H1 (cell line): Measurements from ENCODE around the gene PRRT2. TPM values are rescaled to one million over a fixed set of nuclear protein-coding genes. Genes with fewer than 3 reads are reported as not detected.
A peak's percentile ranks its signal among the peaks of the same experiment; 100 is the strongest.

Experiments
- ASH2L ChIP-seq: fragments of 200-600, 300-600 bp; sonication (generic); IDR thresholded peaks from one replicate; pipeline ENCODE4 v1.7.1; 2017; ENCODE audit warnings: low read length
- BRCA1 ChIP-seq: IDR thresholded peaks from 2 replicates; pipeline ENCODE4 v1.6.1; 2012; ENCODE audit warnings: low read depth, low read length, improper control_type of control experiment
- CHD7 ChIP-seq: fragments of 300-600 bp; sonication (generic); IDR thresholded peaks from 2 replicates; pipeline ENCODE4 v1.7.1; 2012; ENCODE audit warnings: low read length, moderate library complexity, mild to moderate bottlenecking, inconsistent platforms; ENCODE audit not compliant: insufficient replicate concordance
- CTCF ChIP-seq, 3 experiments: IDR thresholded peaks; 1 replicate in 2 of 3; 2 replicates in 1 of 3; pipeline versions ENCODE4 v1.5.1 to v1.6.1; 2011; ENCODE audit warnings: low read length in 3 of 3, mild to moderate bottlenecking in 3 of 3, inconsistent platforms in 2 of 3, low read depth in 1 of 3, moderate library complexity in 1 of 3; ENCODE audit not compliant: insufficient read depth in 1 of 3; ENCODE audit errors: control extremely low read depth in 1 of 3
- KDM5A ChIP-seq: fragments of 200-600 bp; IDR thresholded peaks from 2 replicates; pipeline ENCODE4 v1.7.1; 2012; ENCODE audit warnings: mild to moderate bottlenecking, low read length, inconsistent platforms, mixed read lengths
- SRF ChIP-seq: IDR thresholded peaks from 2 replicates; pipeline ENCODE4 v1.6.1; 2011; ENCODE audit warnings: mild to moderate bottlenecking, low read depth, low read length, moderate library complexity
- TBP ChIP-seq: IDR thresholded peaks from 2 replicates; pipeline ENCODE4 v1.6.1; 2011; ENCODE audit warnings: low read depth, low read length, improper control_type of control experiment
- TCF12 ChIP-seq: IDR thresholded peaks from 2 replicates; pipeline ENCODE4 v1.6.1; 2011; ENCODE audit warnings: low read depth, mild to moderate bottlenecking, low read length
- polyA plus RNA-seq, 7 experiments: library from polyadenylated mRNA; depleted of rRNA in 3 of 7; stranded (reverse) in 5 of 7; unstranded in 2 of 7; fragments of >200 nt in 5 of 7; fragments of 200-250 nt in 2 of 7; gene quantifications; 1 replicate in 5 of 7; 2 replicates in 1 of 7; 4 replicates in 1 of 7; pipeline versions ENCODE4 v1.2.1 to v1.2.3, GENCODE V29; 2011 to 2013; ENCODE audit warnings: missing spikeins in 2 of 7, mixed read lengths in 2 of 7
- total RNA-seq: library from RNA; stranded (reverse); fragmentation: NEBNext Ultra II Directional; extraction: Animal tissue kit (Norgen Biotek cat#: 25700); gene quantifications from 2 replicates; pipeline ENCODE4 v1.2.1, GENCODE V29; 2021

Gene PRRT2
- total and polyA plus RNA-seq, 2 of the 8 experiments (the other 6 are each of a cell fraction or from before 2014, with no cell fraction given) = 12.8 to 32.6 TPM

DNA sequence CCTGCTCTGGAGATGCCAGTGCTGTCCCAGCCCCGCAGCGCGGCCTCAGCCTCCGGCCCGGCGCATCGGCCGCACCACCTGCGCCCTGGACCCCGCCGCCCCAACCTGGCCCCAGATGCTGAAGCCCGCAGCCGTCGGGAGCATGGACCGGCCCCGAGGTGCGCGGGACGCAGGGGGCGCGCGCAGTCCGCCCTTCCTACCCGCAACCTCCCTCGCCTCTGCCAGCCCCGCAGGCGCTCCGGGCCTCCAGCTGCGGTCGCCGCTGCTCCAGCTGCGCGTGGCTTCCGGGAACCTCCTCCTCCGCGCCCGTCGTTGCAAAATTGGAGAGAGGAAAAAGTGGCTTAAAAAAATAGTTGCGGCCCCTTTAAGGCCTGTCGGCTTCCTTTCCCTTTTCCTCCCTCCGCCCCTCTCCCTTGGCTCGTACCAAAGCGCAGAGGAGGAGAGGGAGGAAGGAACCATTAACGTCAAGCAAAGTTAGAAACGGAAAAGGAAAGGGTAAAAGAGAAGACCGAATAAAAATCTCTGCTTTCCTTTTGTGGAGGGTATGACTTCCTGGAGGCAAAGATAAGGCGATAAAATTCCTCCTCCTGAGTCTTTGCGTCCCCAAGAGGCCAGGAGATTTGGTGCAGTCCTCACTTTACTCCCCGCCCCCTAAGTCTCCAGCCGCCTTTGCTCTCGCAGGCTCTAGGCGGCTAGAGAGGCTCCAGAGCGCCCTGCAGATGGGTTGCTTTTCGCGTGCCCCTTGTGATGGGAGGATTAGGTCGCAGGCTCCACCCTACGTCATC is 51.1 kb downstream of the PRRT2 start, which contains the start of gene CDIPT (continued):
- TF ChIP-seq CHD7 (no peak), CTCF (IDR thresholded peaks at IDR 0.05; ENCODE audit: control extremely low read depth in 1 of 3, insufficient read depth in 1 of 3, low read depth in 1 of 3, low read length in 3 of 3) (peak; percentile 73 to 94 (median 78)), TCF12 (peak; percentile 40; the same call in 1 of the 2 replicates), KDM5A (no peak), SRF (no peak), BRCA1 (no peak), ASH2L (peak; percentile 86), TBP (peak; percentile 76)
